ENCODE results near the gene ABHD16A.

GRCh38 chr6:31683591-31683990 lies 19.5 kb downstream of the ABHD16A start:
- TF ChIP-seq, protein P1, sequence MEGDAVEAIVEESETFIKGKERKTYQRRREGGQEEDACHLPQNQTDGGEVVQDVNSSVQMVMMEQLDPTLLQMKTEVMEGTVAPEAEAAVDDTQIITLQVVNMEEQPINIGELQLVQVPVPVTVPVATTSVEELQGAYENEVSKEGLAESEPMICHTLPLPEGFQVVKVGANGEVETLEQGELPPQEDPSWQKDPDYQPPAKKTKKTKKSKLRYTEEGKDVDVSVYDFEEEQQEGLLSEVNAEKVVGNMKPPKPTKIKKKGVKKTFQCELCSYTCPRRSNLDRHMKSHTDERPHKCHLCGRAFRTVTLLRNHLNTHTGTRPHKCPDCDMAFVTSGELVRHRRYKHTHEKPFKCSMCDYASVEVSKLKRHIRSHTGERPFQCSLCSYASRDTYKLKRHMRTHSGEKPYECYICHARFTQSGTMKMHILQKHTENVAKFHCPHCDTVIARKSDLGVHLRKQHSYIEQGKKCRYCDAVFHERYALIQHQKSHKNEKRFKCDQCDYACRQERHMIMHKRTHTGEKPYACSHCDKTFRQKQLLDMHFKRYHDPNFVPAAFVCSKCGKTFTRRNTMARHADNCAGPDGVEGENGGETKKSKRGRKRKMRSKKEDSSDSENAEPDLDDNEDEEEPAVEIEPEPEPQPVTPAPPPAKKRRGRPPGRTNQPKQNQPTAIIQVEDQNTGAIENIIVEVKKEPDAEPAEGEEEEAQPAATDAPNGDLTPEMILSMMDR (conservative IDR thresholded peaks at IDR 0.05; ENCODE audit: low read length), result no peak
- no peak for TF ChIP-seq EZH2phosphoT487 (IDR thresholded peaks at IDR 0.05; ENCODE audit: borderline replicate concordance, low read depth, low read length)

All from OCI-LY7 (cell line).